Renal cortex interstitium (tissue), 11 donors: ENCODE data around the gene PLTP. TPM values are rescaled to one million over a fixed set of nuclear protein-coding genes. Genes with fewer than 3 reads are reported as not detected.
"Not testable (repeated sequence)": the region's sequence is repeated elsewhere in the genome, so short reads cannot be mapped to it uniquely, and the experiment has no call there.

ENCODE experiments used
- DNase-seq, 11 donors: peaks; one replicate each; pipeline ENCODE4 v3.0.0-alpha.2; 2013; ENCODE audit warnings: low read depth in 9 of 11, low spot score in 4 of 11; ENCODE audit errors: extremely low read depth in 1 of 11
- polyA plus RNA-seq, 3 donors: library from polyadenylated mRNA; unstranded; fragments of 120-200 nt; gene quantifications; one replicate each; pipeline ENCODE4 v1.2.1, GENCODE V29; 2013; ENCODE audit not compliant: insufficient read length in 3 of 3

Gene PLTP
- polyA plus RNA-seq, 3 donors, result 115 to 141 (median 141) TPM

DNA sequence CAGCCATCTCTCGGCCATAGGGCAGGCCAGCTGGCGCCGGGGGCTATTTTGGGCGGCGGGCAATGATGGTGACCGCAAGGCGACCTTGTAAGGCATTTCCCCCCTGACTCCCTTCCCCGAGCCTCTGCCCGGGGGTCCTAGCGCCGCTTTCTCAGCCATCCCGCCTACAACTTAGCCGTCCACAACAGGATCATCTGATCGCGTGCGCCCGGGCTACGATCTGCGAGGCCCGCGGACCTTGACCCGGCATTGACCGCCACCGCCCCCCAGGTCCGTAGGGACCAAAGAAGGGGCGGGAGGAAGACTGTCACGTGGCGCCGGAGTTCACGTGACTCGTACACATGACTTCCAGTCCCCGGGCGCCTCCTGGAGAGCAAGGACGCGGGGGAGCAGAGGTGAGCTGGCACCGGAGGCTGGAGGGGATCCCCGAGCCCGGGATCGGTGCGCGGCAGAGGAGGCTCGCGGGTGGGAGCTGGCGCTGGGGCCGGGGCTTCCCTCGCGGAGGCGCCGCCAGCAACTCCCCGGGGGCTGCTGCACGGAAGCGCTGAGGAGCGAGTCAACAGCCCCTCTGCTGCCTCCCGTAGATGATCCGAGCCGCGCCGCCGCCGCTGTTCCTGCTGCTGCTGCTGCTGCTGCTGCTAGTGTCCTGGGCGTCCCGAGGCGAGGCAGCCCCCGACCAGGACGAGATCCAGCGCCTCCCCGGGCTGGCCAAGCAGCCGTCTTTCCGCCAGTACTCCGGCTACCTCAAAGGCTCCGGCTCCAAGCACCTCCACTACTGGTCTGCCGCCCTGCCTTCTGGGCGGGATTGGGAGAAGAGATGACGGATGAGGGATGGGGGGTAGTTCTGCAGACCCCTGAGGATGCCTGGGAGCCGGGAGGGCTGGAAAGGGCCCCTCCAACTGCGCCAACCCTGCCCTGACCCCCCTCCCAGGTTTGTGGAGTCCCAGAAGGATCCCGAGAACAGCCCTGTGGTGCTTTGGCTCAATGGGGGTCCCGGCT, 20.7 kb downstream of the PLTP start, which contains the start of the genes CTSA and NEURL2:
Gene CTSA (plus strand): TSS at position 351 of the 999 bp plus-strand sequence. CDS start 234 bp downstream, at position 585.
Gene NEURL2 (minus strand): TSS at position 224 of the 999 bp plus-strand sequence. CDS start 217 bp downstream, at position 7.
- DNase-seq, result peak; percentile 77 to 90 (median 87)

- peak in 10 of 11 donors; percentile 62 to 88 (median 79) for DNase-seq
Measured at GRCh38 chr20:45890077-45890984, 21.6 kb downstream of the PLTP start.

GRCh38 chr20:45888681-45889080, 23.3 kb downstream of the PLTP start:
- DNase-seq, result no peak

DNA sequence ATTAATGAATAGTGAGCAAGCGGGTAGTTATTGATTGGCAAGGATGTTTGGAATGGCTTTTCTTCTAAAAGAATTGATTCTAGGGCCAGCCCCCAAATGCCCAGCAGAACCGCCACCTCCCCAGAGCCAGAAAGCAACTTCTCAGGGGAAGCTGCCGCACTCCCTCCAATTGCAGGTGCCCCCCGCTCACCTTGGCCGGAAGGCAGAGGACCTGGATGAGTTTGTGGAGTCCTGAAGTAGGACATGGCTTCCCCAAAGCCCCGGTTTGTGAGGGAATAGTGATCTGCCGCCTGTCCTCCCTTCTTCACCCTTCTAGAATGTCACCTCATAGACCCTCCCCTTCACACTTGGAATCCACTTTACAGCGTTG, 24.6 kb downstream of the PLTP start, which contains the start of gene SPATA25:
Gene SPATA25 (minus strand): TSS at position 277 of the 370 bp plus-strand sequence. CDS start 32 bp downstream, at position 245.
- DNase-seq, result no peak

GRCh38 chr20:45886590-45887345, 25.2 kb downstream of the PLTP start:
- no peak for DNase-seq

GRCh38 chr20:45883100-45883469, 28.9 kb downstream of the PLTP start:
- no peak for DNase-seq

DNA sequence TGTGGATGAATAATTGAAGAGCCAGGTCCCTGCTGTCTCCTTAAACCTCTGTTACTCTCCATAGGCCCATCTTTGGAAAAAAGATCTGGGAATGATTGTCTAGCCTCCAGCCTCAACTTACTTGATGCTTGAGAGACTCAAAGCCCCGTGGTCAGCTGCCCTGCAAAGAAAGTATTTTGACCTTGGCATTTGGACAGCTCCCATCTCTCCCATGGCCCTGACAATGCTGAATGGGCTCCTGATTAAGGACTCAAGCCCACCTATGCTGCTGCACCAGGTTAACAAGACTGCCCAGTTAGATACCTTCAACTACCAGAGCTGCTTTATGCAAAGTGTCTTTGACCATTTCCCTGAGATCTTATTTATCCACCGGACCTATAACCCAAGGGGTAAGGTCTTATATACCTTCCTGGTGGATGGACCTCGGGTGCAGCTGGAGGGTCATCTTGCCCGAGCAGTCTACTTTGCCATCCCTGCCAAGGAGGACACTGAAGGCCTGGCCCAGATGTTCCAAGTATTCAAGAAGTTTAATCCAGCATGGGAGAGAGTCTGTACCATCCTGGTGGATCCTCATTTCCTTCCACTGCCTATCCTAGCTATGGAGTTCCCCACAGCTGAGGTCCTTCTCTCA, 29.4 kb downstream of the PLTP start:
- DNase-seq, result no peak

GRCh38 chr20:45880988-45881788, 30.8 kb downstream of the PLTP start, which contains the start of gene ZSWIM1:
Gene ZSWIM1 (plus strand): TSS chr20:45881227. CDS start chr20:45882593, 1,366 bp downstream.
- DNase-seq, result peak; percentile 99 to 100 (median 99)

- DNase-seq, result no peak
Measured at GRCh38 chr20:45878076-45878761, 33.7 kb downstream of the PLTP start.

DNA sequence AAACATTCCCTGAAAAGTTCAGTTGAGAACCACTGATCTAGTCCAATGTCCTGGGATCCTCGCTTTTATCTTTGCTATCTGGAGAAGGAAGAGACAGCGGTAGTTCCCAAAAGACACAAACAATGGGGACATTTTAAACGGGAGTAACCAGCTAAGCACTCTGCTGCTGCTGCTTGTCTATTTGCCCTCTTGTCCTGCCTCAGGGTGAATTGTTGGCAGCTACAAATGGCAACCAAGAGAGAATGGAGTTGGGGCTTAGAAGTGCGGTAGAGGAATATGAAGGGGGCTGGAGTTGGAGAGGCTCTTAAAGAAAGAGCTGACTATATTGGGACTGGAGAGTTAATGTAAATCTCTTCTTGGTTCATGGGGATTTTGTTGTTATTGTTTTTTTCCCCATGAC, 37.4 kb downstream of the PLTP start:
- DNase-seq, result no peak

DNA sequence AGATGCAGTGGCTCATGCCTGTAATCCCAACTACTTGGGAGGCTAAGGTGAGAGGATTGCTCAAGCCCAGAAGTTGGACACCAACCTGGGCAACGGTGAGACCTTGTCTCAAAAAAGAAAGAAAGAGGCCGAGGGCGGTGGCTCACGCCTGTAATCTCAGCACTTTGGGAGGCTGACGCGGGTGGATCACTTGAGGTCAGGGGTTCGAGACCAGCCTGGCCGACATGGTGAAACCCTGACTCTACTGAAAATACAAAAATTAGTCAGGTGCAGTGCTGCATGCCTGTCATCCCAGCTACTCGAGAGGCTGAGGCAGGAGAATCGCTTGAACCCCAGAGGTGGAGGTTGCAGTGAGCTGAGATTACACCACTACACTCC, 37.9 kb downstream of the PLTP start:
- DNase-seq, result not testable (repeated sequence)

DNA sequence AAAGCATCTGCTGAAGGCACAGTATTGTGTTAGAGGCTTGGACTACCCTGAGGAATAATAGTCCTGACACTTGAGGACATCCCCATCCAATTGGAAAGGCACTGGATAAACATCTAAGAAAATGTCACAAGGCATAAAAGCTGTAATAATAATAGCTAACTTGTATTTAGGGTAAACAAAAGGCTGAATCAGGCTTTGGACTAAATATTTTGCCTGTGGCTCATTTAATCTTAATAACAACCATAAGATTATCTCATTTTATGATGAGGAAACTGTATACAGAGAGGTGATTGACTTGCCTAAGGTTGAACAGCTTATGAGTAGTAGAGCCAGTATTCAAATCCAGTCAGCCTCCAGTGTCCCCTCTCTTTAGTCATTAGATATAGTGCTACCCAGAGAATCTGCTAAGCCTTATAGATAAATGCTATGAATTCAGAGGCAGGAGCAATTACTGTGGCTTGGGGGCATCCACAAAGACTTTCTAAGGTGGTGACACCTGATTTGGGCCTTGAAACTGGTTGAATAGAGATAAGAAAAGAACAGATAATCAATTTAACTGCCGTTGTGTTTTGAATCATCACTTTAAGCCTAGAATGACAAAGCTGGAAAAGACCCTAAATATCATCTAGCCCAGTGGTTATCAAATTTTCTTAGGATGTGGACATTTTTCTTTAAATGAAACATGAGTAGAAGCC, 38.4 kb downstream of the PLTP start:
- no peak for DNase-seq

DNA sequence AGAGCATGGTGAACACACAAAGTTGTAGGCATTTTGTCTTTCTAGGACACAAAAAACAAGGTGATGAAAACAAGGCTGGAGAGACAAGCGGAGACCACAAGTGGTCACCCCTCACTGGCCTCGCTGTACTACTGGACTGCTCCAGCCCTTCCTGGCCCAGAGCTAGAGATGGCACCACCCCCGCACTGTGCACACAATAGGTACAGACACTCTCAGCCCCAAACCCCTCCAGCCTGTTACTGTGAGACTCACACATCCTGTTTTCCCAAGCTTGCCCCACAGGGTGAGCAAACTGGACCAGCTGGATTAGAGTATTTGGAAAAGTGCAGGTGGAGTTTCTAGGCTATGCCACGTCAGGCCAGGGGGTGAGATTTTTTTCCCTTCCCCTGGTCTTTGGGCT, 39.3 kb downstream of the PLTP start:
- DNase-seq, result no peak

DNA sequence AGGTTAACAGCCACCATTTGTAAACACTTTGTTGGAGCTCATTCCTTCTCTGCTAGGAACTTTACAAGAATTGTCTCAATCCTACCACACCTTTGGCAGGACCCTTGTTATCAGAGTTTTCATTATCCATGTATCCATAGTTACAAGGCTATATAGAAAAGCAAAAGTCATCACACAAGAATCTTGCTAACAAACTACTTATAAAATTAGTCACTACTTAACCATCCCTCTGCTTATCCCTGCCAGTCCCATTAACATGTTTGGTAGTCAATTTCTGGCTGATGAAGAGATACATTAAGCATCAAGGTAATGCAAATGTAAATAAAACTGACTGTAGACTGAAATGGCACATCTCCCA, 44.2 kb downstream of the PLTP start:
- no peak for DNase-seq

GRCh38 chr20:45867136-45867818, 44.7 kb downstream of the PLTP start:
- no peak for DNase-seq

DNA sequence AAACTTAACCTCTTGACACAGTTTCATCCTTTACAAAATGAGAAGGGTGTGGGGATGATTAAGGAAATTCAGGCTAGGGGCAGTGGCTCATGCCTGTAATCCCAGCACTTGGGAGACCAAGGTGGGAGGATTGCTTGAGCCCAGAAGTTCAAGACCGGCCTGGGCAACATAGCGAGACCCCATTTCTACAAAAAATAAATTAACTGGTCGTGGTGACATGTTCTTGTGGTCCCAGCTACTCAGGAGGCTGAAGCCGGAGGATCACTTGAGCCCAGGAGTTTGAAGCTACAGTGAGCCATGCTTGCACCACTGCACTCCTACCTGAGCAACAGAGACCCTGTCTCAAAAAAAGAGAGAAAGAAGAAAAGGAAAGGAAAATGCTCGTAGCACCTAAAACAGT, 45.5 kb downstream of the PLTP start:
- DNase-seq, result no peak
